ENCODE data around the gene APH1B.

- no peak for TF ChIP-seq POLR2AphosphoS5 (IDR thresholded peaks at IDR 0.05; ENCODE audit: insufficient read depth in 1 of 2, low read depth in 1 of 2)
- TF ChIP-seq CTCF (IDR thresholded peaks at IDR 0.05), result no peak
- no peak for TF ChIP-seq POLR2A (IDR thresholded peaks at IDR 0.05)
Measured at GRCh38 chr15:63299943-63300575, 22.7 kb downstream of the APH1B start.
